GM06990 (cell line): Measurements from ENCODE around the gene PRKCA.

Source experiments
- DNase-seq: peaks from one replicate; pipeline ENCODE4 v3.0.0-alpha.2; 2011; ENCODE audit not compliant: insufficient read length; ENCODE audit errors: extremely low read depth
- H3K27me3 ChIP-seq: replicated peaks from 2 replicates; pipeline ENCODE4 v1.6.0; 2011; ENCODE audit warnings: low read length; ENCODE audit not compliant: control insufficient read depth, insufficient read depth
- H3K36me3 ChIP-seq: 2 replicates; pipeline ENCODE4 v1.5.1; 2011; ENCODE audit warnings: low read length; ENCODE audit not compliant: control insufficient read depth, insufficient read depth
- H3K4me3 ChIP-seq: replicated peaks from 2 replicates; pipeline ENCODE4 v1.5.1; 2011; ENCODE audit warnings: low read depth, mild to moderate bottlenecking, control low read depth, low read length
- CTCF ChIP-seq: IDR thresholded peaks from 2 replicates; pipeline ENCODE4 v1.5.1; 2011; ENCODE audit warnings: low read length, control low read depth, mild to moderate bottlenecking, inconsistent platforms; ENCODE audit not compliant: insufficient read depth, poor library complexity, severe bottlenecking

Gene PRKCA

GRCh38 chr17:66301367-66301863, 998 bp upstream of the PRKCA start:
- peaks cover 3% of the 10 kb centered on the region; the same call in 1 of the 2 replicates for H3K27me3 ChIP-seq
- no peak for DNase-seq
- H3K4me3 ChIP-seq: peak overlapping the region; percentile 63
- TF ChIP-seq CTCF: no peak
- H3K36me3 ChIP-seq: no peaks in the 10 kb centered on the region

- peaks cover 3% of the 10 kb centered on the region; the same call in 1 of the 2 replicates for H3K27me3 ChIP-seq
- TF ChIP-seq CTCF: no peak
- peak overlapping the region; percentile 66 for H3K4me3 ChIP-seq
- peak; percentile 35 for DNase-seq
- no peaks in the 10 kb centered on the region for H3K36me3 ChIP-seq
Observed at GRCh38 chr17:66302761-66303626, 581 bp downstream of the PRKCA start.

- TF ChIP-seq CTCF: no peak
- peaks cover 3% of the 10 kb centered on the region; the same call in 1 of the 2 replicates for H3K27me3 ChIP-seq
- DNase-seq: no peak
- H3K36me3 ChIP-seq: no peaks in the 10 kb centered on the region
- no peak overlapping the region; the same call in 1 of the 2 replicates for H3K4me3 ChIP-seq
Observed at GRCh38 chr17:66304304-66305174, 2.1 kb downstream of the PRKCA start.

DNA sequence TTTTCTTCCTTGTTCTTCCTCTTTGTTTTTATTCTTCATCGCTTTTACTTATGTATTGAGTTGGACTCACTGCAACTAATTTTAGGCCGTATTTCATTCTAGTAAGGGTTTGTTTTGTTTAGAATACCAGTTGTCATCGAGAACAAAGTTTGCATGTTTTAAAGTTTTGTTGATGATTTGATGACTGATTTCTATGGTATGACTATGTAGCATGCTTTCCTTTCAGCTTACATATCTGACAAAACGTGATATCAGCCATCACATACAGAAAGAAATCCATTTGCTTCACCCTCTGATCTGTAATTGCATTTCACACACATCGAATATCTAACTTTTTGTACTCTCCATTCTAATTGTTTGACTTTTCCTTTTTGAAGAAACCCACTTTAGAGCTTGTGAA, 4.0 kb downstream of the PRKCA start:
- no peak for TF ChIP-seq CTCF
- Histone ChIP-seq H3K36me3 (no peaks in the 10 kb centered on the region), H3K27me3 (peaks cover 1% of the 10 kb centered on the region; the same call in 1 of the 2 replicates), H3K4me3 (no peak overlapping the region)
- DNase-seq: no peak

GRCh38 chr17:66307257-66307656, 4.8 kb downstream of the PRKCA start:
- no peak for DNase-seq
- Histone ChIP-seq H3K36me3 (no peaks in the 10 kb centered on the region), H3K27me3 (no peaks in the 10 kb centered on the region), H3K4me3 (no peak overlapping the region)
- no peak for TF ChIP-seq CTCF
